ENCODE results near the gene WRAP53. TPM values are rescaled to one million over a fixed set of nuclear protein-coding genes. Genes with fewer than 3 reads are reported as not detected.
A peak's percentile ranks its signal among the peaks of the same experiment; 100 is the strongest.

WRAP53 gene
- total and polyA plus RNA-seq, 3 donors from 2014 or later: 10.5 to 12.0 (median 11.3) TPM

DNA sequence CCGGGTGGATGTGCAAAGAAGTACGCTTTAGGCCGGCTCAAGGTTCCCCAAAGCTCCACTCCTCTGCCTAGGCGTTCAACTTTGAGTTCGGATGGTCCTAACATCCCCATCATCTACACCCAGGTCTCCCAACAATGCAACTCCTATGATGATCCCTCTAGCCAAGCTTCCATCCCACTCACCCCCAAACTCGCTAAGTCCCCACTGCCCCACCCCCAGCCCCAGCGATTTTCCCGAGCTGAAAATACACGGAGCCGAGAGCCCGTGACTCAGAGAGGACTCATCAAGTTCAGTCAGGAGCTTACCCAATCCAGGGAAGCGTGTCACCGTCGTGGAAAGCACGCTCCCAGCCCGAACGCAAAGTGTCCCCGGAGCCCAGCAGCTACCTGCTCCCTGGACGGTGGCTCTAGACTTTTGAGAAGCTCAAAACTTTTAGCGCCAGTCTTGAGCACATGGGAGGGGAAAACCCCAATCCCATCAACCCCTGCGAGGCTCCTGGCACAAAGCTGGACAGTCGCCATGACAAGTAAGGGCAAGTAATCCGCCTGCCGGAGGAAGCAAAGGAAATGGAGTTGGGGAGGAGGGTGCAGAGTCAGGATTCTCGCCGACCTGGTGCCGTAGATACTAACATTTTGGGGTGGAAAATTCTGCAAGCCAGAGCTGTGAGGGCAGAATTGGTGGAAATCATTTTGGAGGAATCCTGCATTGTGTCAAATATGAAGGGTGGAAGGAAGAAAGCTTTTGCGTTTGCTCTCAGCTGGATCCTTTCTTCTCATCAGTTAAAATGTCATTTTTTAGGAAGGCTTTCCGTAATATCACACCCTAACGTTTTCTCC lies 987 bp upstream of the WRAP53 start, which contains the start of gene TP53:
TSS of gene TP53 (minus strand) at position 419 of the 836 bp plus-strand sequence. CDS start 10,896 bp downstream, outside the sequence.
- DNase-seq: peak; percentile 96
- H3K27ac ChIP-seq: peak within 1 kb of the TSS; percentile 84 to 96
- intact Hi-C loops (cut with DNase I; ENCODE audit: low total_unique reads): no loop called here
- TF ChIP-seq, protein P1, sequence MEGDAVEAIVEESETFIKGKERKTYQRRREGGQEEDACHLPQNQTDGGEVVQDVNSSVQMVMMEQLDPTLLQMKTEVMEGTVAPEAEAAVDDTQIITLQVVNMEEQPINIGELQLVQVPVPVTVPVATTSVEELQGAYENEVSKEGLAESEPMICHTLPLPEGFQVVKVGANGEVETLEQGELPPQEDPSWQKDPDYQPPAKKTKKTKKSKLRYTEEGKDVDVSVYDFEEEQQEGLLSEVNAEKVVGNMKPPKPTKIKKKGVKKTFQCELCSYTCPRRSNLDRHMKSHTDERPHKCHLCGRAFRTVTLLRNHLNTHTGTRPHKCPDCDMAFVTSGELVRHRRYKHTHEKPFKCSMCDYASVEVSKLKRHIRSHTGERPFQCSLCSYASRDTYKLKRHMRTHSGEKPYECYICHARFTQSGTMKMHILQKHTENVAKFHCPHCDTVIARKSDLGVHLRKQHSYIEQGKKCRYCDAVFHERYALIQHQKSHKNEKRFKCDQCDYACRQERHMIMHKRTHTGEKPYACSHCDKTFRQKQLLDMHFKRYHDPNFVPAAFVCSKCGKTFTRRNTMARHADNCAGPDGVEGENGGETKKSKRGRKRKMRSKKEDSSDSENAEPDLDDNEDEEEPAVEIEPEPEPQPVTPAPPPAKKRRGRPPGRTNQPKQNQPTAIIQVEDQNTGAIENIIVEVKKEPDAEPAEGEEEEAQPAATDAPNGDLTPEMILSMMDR (IDR thresholded peaks at IDR 0.05): peak in 2 of 3 experiments; percentile 30 to 43
- peak; percentile 8 for TF ChIP-seq POLR2A (IDR thresholded peaks at IDR 0.05)
- no peaks in the 10 kb centered on the region for H3K9me3 ChIP-seq
- H3K4me3 ChIP-seq: peak within 1 kb of the TSS; percentile 85 to 92
- no peaks in the 10 kb centered on the region for H3K36me3 ChIP-seq (ENCODE audit: low read depth, missing control alignments)
- 0% methylated on average over 26 to 30 of the region's 30 CpGs for WGBS, 2 donors
- peaks cover 24% of the 10 kb centered on the region for H3K4me1 ChIP-seq
- no peaks in the 10 kb centered on the region for H3K27me3 ChIP-seq

DNA sequence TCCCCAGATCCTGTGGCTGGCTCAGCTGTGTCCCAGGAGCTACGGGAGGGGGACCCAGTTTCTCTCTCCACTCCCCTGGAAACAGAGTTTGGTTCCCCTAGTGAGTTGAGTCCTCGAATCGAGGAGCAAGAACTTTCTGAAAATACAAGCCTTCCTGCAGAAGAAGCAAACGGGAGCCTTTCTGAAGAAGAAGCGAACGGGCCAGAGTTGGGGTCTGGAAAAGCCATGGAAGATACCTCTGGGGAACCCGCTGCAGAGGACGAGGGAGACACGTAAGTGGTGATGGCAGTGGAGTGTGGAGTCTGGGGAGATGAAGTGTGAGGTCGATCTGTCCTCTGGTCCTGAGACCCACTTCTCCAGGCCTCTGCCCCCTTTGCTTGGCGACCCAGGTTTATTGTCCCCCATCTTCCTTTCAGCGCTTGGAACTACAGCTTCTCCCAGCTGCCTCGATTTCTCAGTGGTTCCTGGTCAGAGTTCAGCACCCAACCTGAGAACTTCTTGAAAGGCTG lies 585 bp downstream of the WRAP53 start:
- TF ChIP-seq, protein P1 (IDR thresholded peaks at IDR 0.05): no peak
- no peak for TF ChIP-seq POLR2A (IDR thresholded peaks at IDR 0.05)
- no peaks in the 10 kb centered on the region for H3K36me3 ChIP-seq (ENCODE audit: low read depth, missing control alignments)
- WGBS, 2 donors: 6 to 9% methylated on average over 13 of the region's 13 CpGs
- H3K27ac ChIP-seq: peak overlapping the region in 1 of 2 donors; percentile 60
- H3K4me3 ChIP-seq: peak overlapping the region; percentile 51 to 92
- no peaks in the 10 kb centered on the region for H3K9me3 ChIP-seq
- intact Hi-C loops (cut with DNase I; ENCODE audit: low total_unique reads): no loop called here
- no peaks in the 10 kb centered on the region for H3K27me3 ChIP-seq
- peaks cover 23% of the 10 kb centered on the region for H3K4me1 ChIP-seq
- DNase-seq: no peak

- H3K9me3 ChIP-seq: no peaks in the 10 kb centered on the region
- intact Hi-C loops (cut with DNase I; ENCODE audit: low total_unique reads): no loop called here
- no peak for DNase-seq
- peak overlapping the region in 1 of 2 donors; percentile 13 for H3K4me3 ChIP-seq
- 70 to 84% methylated on average over 10 of the region's 10 CpGs for WGBS, 2 donors
- no peaks in the 10 kb centered on the region for H3K27me3 ChIP-seq
- TF ChIP-seq POLR2A (IDR thresholded peaks at IDR 0.05): no peak
- TF ChIP-seq, protein P1 (IDR thresholded peaks at IDR 0.05): no peak
- no peak overlapping the region for H3K27ac ChIP-seq
- H3K36me3 ChIP-seq (ENCODE audit: low read depth, missing control alignments): no peaks in the 10 kb centered on the region
- H3K4me1 ChIP-seq: peaks cover 3% of the 10 kb centered on the region
These were observed 7.3 kb downstream of the WRAP53 start for GRCh38 chr17:7695586-7695985.

- H3K4me1 ChIP-seq: peaks cover 3% of the 10 kb centered on the region
- DNase-seq: no peak
- intact Hi-C loops (cut with DNase I; ENCODE audit: low total_unique reads): no loop called here
- H3K27me3 ChIP-seq: no peaks in the 10 kb centered on the region
- H3K9me3 ChIP-seq: no peaks in the 10 kb centered on the region
- no peak overlapping the region for H3K27ac ChIP-seq
- H3K4me3 ChIP-seq: no peak overlapping the region
- TF ChIP-seq, protein P1 (IDR thresholded peaks at IDR 0.05): no peak
- TF ChIP-seq POLR2A (IDR thresholded peaks at IDR 0.05): no peak
- 91 to 94% methylated on average over 4 of the region's 4 CpGs for WGBS, 2 donors
- H3K36me3 ChIP-seq (ENCODE audit: low read depth, missing control alignments): no peaks in the 10 kb centered on the region
These were observed 9.7 kb downstream of the WRAP53 start for GRCh38 chr17:7697828-7698588.
